EL (cell line): ENCODE data around the gene EXOC3.
A peak's percentile ranks its signal among the peaks of the same experiment; 100 is the strongest.
"Not testable (repeated sequence)": the region's sequence is repeated elsewhere in the genome, so short reads cannot be mapped to it uniquely, and the experiment has no call there.

ENCODE experiments used
- DNase-seq: peaks from one replicate; pipeline ENCODE4 v3.0.0-alpha.2; 2016

EXOC3 gene

GRCh38 chr5:407801-408268, 35.1 kb upstream of the EXOC3 start:
- no peak for DNase-seq

GRCh38 chr5:410911-411517, 32.0 kb upstream of the EXOC3 start:
- DNase-seq: no peak

- no peak for DNase-seq
These were observed 31.2 kb upstream of the EXOC3 start for GRCh38 chr5:411728-412127.

GRCh38 chr5:414991-415927, 27.7 kb upstream of the EXOC3 start:
- not testable (repeated sequence) for DNase-seq

GRCh38 chr5:415928-416635, 26.9 kb upstream of the EXOC3 start:
- DNase-seq: no peak

GRCh38 chr5:416636-416960, 26.4 kb upstream of the EXOC3 start:
- DNase-seq: no peak

DNA sequence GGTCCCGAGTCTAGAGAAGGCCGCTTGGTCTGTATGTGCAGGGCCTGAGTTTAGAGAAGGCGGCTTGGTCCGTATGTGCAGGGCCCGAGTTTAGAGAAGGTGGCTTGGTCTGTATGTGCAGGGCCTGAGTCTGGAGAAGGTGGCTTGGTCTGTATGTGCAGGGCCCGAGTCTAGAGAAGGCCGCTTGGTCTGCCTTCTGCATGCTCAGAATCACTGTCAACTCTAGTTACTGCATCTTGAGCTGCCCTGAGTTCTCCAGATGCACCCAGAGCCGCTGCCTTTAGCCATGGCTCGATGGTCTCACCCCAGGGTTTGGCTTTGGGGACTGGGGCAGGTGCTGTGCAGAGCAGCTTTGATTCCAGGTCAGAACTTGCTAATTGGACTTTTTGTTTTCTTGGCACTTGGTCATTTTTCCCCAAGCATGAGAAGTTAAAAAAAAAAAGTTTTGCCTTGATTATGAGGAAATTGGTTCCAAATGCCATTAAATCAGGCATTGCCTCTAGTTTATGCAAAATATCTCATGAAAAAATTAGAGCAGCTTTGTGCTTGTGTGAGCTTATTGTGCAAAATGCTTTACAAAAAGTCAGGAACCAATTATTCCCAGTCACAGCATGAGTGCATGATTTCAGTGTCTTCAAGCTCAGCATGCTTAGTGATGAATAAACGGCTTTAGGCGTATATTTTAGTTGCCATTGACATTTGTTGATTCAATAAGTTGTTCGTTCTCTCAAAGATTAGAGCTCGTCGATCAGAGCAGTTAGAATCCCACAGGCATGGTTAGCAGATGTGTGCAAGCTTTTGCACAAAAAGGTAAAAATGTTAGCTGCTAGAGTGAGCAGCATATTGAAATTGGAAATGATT, 25.4 kb upstream of the EXOC3 start:
- no peak for DNase-seq

GRCh38 chr5:418162-419121, 24.5 kb upstream of the EXOC3 start:
- DNase-seq: peak; percentile 36

GRCh38 chr5:419970-420369, 23.0 kb upstream of the EXOC3 start:
- DNase-seq: no peak

GRCh38 chr5:420632-421286, 22.2 kb upstream of the EXOC3 start:
- DNase-seq: no peak

DNA sequence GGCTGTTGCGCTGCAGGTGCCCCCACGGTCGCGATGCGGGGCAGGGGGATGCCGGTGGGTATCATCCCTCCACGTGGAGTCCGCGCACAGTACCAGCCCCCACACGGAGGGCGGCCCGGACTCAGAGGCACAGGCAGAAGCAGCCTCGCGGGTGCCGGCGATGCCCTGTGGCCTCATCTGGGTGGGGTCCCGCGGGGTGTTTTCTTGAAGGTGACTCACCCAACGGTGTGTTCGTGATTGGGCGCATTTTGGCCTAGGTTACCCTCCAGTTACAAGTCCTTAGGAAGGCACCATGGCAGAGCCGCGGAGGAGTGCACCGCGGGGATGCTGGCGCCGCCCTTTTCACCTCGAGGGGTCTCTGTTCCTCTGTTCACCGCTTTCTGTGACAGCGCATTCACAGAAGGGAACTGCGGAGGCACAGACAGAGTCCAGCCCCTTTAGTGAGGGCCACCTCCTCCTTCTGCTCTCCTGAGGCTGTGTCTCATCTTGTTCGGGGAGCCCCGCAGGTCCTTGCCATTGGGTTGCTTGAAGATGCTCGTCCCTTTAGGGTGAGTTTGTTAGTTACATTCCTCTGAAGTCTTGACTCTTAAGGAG, 21.6 kb upstream of the EXOC3 start:
- no peak for DNase-seq

DNA sequence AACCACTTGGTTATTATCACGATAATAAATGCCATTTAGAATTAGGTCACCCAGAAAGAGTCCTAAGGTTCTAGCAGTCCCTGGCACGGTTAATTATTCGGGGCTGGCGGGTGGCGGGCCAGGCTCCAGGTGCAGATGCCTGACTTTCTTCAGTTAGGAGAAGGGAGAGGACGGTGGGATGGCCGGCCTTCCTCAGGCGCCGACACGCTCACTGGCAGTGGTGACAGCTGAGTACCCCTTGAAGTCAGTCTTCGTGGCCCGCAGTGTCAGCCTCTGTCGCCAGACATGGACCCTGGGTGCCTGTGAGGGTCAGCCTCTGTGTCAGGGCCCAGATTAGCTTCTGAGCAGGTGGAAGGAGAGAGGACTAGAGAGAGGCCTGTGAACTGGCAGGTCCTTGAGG, 21.1 kb upstream of the EXOC3 start:
- DNase-seq: no peak

GRCh38 chr5:422323-423232, 20.4 kb upstream of the EXOC3 start:
- DNase-seq: no peak

DNA sequence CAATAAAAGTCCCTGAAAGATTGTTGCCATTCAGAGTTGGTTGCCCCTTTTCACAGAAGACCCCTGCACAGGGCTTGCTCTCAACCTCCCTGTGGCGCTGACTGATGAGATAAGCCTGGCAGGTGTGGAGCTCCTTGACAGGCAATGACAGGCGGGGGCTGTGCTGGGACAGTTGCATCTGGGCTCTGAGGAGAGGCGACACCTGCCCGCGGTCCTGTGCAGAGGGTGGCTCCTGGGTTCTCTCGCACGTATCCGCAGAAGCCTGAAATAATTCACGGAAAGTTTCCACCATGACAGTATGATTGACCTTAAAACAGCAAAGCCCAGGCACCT, 19.8 kb upstream of the EXOC3 start:
- DNase-seq: no peak

DNA sequence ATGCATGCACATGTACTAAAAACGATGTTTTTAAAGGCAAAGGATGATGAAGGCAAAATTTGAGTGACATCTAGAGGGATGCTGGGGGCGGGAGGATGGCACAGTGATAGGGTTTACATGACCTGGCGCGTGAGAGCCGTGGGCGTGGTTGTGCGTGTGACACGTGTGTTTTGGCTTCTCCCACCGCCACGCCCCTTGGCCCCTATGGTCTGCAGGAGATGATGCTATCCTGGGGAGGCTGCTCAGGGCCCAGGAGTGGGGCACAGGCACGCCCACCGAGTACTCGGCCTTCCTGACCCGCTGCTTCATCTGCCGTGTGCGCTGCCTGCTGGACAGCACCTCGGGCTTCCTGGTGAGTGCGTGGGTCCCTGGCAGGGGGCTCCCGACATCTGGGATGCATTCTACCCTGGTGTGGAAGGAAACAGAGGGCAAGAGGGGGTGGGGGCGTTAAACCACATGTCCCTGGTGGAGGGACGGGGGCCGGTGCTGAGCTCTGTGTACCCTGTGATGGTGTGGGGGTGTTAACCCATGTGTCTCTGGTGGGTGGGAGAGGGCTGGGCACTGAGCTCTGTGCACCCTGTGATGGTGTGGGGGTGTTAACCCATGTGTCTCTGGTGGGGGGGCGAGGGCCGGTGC, 19.2 kb upstream of the EXOC3 start:
- no peak for DNase-seq

- DNase-seq: peak; percentile 82
These were observed 18.5 kb upstream of the EXOC3 start for GRCh38 chr5:424301-425110.

GRCh38 chr5:425714-426113, 17.3 kb upstream of the EXOC3 start:
- no peak for DNase-seq

GRCh38 chr5:426392-426976, 16.5 kb upstream of the EXOC3 start:
- no peak for DNase-seq
